HepG2 (cell line): Measurements from ENCODE around the gene TPGS1. TPM values are rescaled to one million over a fixed set of nuclear protein-coding genes. Genes with fewer than 3 reads are reported as not detected.

Experiments used
- ARID4A ChIP-seq: sonication (generic); formaldehyde crosslinking; IDR thresholded peaks from 2 replicates; pipeline ENCODE4 v1.5.0; 2020; ENCODE audit warnings: mild to moderate bottlenecking, missing genetic modification reagents, borderline replicate concordance
- ATF6 ChIP-seq: sonication (generic); formaldehyde crosslinking; conservative IDR thresholded peaks from 2 replicates; pipeline ENCODE4 v1.4.0; 2020; ENCODE audit warnings: missing genetic modification reagents
- GABPB1 ChIP-seq: IDR thresholded peaks from 2 replicates; pipeline ENCODE4 v1.6.1; 2016; ENCODE audit warnings: mild to moderate bottlenecking, missing genetic modification reagents, moderate library complexity, missing compliant biosample characterization
- GLI4 ChIP-seq: sonication (generic); formaldehyde crosslinking; IDR thresholded peaks from 2 replicates; pipeline ENCODE4 v1.5.1; 2020; ENCODE audit warnings: missing genetic modification reagents, mild to moderate bottlenecking, moderate library complexity, borderline replicate concordance
- MZF1 ChIP-seq: sonication (generic); formaldehyde crosslinking; IDR thresholded peaks from 2 replicates; pipeline ENCODE4 v1.8.1; 2023; ENCODE audit warnings: mild to moderate bottlenecking, missing genetic modification reagents, borderline replicate concordance
- NR2F1 ChIP-seq, 2 experiments: fragments of 450-650 bp in 1 of 2; formaldehyde crosslinking in 1 of 2; IDR thresholded peaks; 2 replicates each; pipeline versions ENCODE4 v1.5.0 to v1.6.1; 2016 to 2020; ENCODE audit warnings: mild to moderate bottlenecking in 1 of 2, missing compliant biosample characterization in 1 of 2, missing genetic modification reagents in 1 of 2, moderate library complexity in 1 of 2
- PHF20 ChIP-seq: sonication (generic); formaldehyde crosslinking; IDR thresholded peaks from 2 replicates; pipeline ENCODE4 v1.5.0; 2020; ENCODE audit warnings: mild to moderate bottlenecking, missing genetic modification reagents
- PITX1 ChIP-seq: sonication (generic); formaldehyde crosslinking; IDR thresholded peaks from 2 replicates; pipeline ENCODE4 v1.5.1; 2020; ENCODE audit warnings: mild to moderate bottlenecking, missing genetic modification reagents
- POLR2AphosphoS5 ChIP-seq: IDR thresholded peaks from 2 replicates; pipeline ENCODE4 v1.6.1; 2012; ENCODE audit warnings: low read depth, low read length
- SOX5 ChIP-seq: IDR thresholded peaks from 2 replicates; pipeline ENCODE4 v1.6.1; 2016; ENCODE audit warnings: borderline replicate concordance
- TEAD3 ChIP-seq: optimal IDR thresholded peaks from 2 replicates; pipeline ENCODE3; 2016; ENCODE audit warnings: borderline replicate concordance
- USF2 ChIP-seq, 2 experiments: sonication (generic) in 1 of 2; formaldehyde crosslinking in 1 of 2; IDR thresholded peaks; 2 replicates each; pipeline versions ENCODE4 v1.5.1 to v1.6.1; 2011 to 2020; ENCODE audit warnings: borderline replicate concordance in 1 of 2, low read depth in 1 of 2, low read length in 1 of 2, mild to moderate bottlenecking in 1 of 2, missing genetic modification reagents in 1 of 2, moderate library complexity in 1 of 2
- ZBTB7A ChIP-seq: sonication (generic); formaldehyde crosslinking; IDR thresholded peaks from 2 replicates; pipeline ENCODE4 v1.8.0; 2022; ENCODE audit warnings: mild to moderate bottlenecking, missing genetic modification reagents
- ZFY ChIP-seq: sonication (generic); formaldehyde crosslinking; IDR thresholded peaks from 2 replicates; pipeline ENCODE4 v1.4.0; 2020; ENCODE audit warnings: missing genetic modification reagents
- ZNF232 ChIP-seq: sonication (generic); formaldehyde crosslinking; IDR thresholded peaks from 2 replicates; pipeline ENCODE4 v1.4.0; 2020; ENCODE audit warnings: missing genetic modification reagents, borderline replicate concordance
- ZNF639 ChIP-seq: conservative IDR thresholded peaks from 2 replicates; pipeline ENCODE4 v1.6.1; 2018; ENCODE audit warnings: missing genetic modification reagents
- polyA plus RNA-seq, 8 experiments: library from polyadenylated mRNA; depleted of rRNA in 3 of 8; stranded (reverse) in 7 of 8; unstranded in 1 of 8; fragments of >200 nt; fragmentation: Illumina TruSeq in 4 of 8; extraction: Trizol in 4 of 8; gene quantifications; 2 replicates each; pipeline versions ENCODE4 v1.2.1 to v1.2.3, GENCODE V29; 2011 to 2016; ENCODE audit warnings: low read depth in 4 of 8, missing spikeins in 1 of 8, mixed read lengths in 1 of 8; ENCODE audit not compliant: insufficient read depth in 1 of 8
- total RNA-seq, 5 experiments: library from RNA; depleted of rRNA; stranded (reverse); fragments of >200 nt; fragmentation: Illumina TruSeq; extraction: Trizol; gene quantifications; 2 replicates each; pipeline ENCODE4 v1.2.3, GENCODE V29; 2016; ENCODE audit warnings: low read depth in 1 of 5

TPGS1 gene
- total and polyA plus RNA-seq, 2 of the 13 experiments (the other 11 are each of a cell fraction or from before 2014, with no cell fraction given) = 1.1 to 6.2 TPM

GRCh38 chr19:558770-559439 is 51.6 kb downstream of the TPGS1 start (continued):
- TF ChIP-seq ATF6 (CRISPR knock-in tag) (0 out of 2 replicates have a peak, but pooled peaks have one; percentile 63), NR2F1 (CRISPR knock-in tag; IDR thresholded peaks at IDR 0.05) (0 out of 4 replicates have a peak, but pooled peaks of 1 of the 2 experiments have one; percentile 14), TEAD3 (CRISPR knock-in tag) (peak; percentile 38), PITX1 (CRISPR knock-in tag) (peak; percentile 83), GABPB1 (CRISPR knock-in tag) (0 out of 2 replicates have a peak, but pooled peaks have one; percentile 20), ZNF639 (no peak), POLR2AphosphoS5 (no peak), PHF20 (CRISPR knock-in tag) (0 out of 2 replicates have a peak, but pooled peaks have one; percentile 20), ARID4A (CRISPR knock-in tag) (no peak), MZF1 (CRISPR knock-in tag) (no peak), ZBTB7A (CRISPR knock-in tag) (peak; percentile 83; the same call in 1 of the 2 replicates), ZFY (peak; percentile 55; the same call in 1 of the 2 replicates), ZNF232 (CRISPR knock-in tag) (peak; percentile 39; the same call in 1 of the 2 replicates), GLI4 (CRISPR knock-in tag) (no peak), USF2 (IDR thresholded peaks at IDR 0.05; ENCODE audit: low read depth, low read length) (no peak), USF2 (CRISPR knock-in tag; IDR thresholded peaks at IDR 0.05; ENCODE audit: borderline replicate concordance) (no peak), SOX5 (peak; percentile 77)
